Neutrophil (primary cell): ENCODE data around the gene ITIH1.

Experiments
- H3K27ac ChIP-seq: fragments of 200-600 bp; sonication (generic); 2 replicates; pipeline ENCODE4 v1.5.1; 2016; ENCODE audit warnings: mild to moderate bottlenecking, moderate library complexity
- H3K27me3 ChIP-seq: fragments of 200-600 bp; sonication (generic); 2 replicates; pipeline ENCODE4 v1.6.0; 2016; ENCODE audit warnings: mild to moderate bottlenecking
- H3K36me3 ChIP-seq: fragments of 200-600 bp; sonication (generic); 2 replicates; pipeline ENCODE4 v1.5.1; 2017
- H3K4me1 ChIP-seq, 2 experiments: fragments of 200-600 bp in 1 of 2; sonication (generic) in 1 of 2; 1 replicate in 1 of 2; 2 replicates in 1 of 2; pipeline versions ENCODE4 v1.5.1 to v1.6.1; 2013 to 2016; ENCODE audit warnings: low read depth in 1 of 2, low read length in 1 of 2, mild to moderate bottlenecking in 1 of 2, moderate library complexity in 1 of 2; ENCODE audit not compliant: control insufficient read depth in 1 of 2, insufficient read depth in 1 of 2
- H3K4me3 ChIP-seq, 2 experiments: fragments of 200-600 bp in 1 of 2; sonication (generic) in 1 of 2; 1 replicate in 1 of 2; 2 replicates in 1 of 2; pipeline ENCODE4 v1.5.1; 2013 to 2016; ENCODE audit warnings: low read depth in 1 of 2, low read length in 1 of 2, mild to moderate bottlenecking in 1 of 2, moderate library complexity in 1 of 2
- H3K9me3 ChIP-seq: fragments of 200-600 bp; sonication (generic); 2 replicates; pipeline ENCODE4 v1.5.1; 2016
- TF ChIP-seq, protein P1 (sequence below): fragments of 200-600 bp; sonication (generic); IDR thresholded peaks from 2 replicates; pipeline ENCODE4 v1.5.1; 2016; ENCODE audit warnings: antibody characterized with exemption

The ITIH1 gene

DNA sequence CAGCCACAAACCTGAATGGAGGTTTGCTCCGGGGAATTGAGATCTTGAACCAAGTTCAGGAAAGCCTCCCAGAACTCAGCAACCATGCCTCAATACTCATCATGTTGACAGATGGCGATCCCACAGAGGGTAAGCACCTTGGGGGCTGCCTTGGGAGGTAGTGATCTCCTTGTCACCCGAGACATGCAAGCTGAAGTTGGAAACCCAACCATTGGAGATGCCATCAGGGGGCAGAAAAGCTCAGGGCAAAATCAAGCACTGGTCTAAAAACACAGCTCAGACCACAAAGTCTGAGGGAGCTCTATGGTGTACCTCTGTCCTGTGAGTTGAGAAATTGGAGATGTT lies 5.8 kb downstream of the ITIH1 start:
- Histone ChIP-seq H3K4me1 (no peaks in the 10 kb centered on the region), H3K27me3 (no peaks in the 10 kb centered on the region), H3K36me3 (no peaks in the 10 kb centered on the region), H3K9me3 (no peaks in the 10 kb centered on the region), H3K27ac (no peak overlapping the region), H3K4me3 (no peak overlapping the region)
- TF ChIP-seq, protein P1, sequence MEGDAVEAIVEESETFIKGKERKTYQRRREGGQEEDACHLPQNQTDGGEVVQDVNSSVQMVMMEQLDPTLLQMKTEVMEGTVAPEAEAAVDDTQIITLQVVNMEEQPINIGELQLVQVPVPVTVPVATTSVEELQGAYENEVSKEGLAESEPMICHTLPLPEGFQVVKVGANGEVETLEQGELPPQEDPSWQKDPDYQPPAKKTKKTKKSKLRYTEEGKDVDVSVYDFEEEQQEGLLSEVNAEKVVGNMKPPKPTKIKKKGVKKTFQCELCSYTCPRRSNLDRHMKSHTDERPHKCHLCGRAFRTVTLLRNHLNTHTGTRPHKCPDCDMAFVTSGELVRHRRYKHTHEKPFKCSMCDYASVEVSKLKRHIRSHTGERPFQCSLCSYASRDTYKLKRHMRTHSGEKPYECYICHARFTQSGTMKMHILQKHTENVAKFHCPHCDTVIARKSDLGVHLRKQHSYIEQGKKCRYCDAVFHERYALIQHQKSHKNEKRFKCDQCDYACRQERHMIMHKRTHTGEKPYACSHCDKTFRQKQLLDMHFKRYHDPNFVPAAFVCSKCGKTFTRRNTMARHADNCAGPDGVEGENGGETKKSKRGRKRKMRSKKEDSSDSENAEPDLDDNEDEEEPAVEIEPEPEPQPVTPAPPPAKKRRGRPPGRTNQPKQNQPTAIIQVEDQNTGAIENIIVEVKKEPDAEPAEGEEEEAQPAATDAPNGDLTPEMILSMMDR: no peak

GRCh38 chr3:52784021-52784621 lies 6.7 kb downstream of the ITIH1 start:
- H3K9me3 ChIP-seq: no peaks in the 10 kb centered on the region
- H3K36me3 ChIP-seq: no peaks in the 10 kb centered on the region
- no peak overlapping the region for H3K4me3 ChIP-seq
- H3K27me3 ChIP-seq: no peaks in the 10 kb centered on the region
- no peaks in the 10 kb centered on the region for H3K4me1 ChIP-seq
- TF ChIP-seq, protein P1: no peak
- no peak overlapping the region for H3K27ac ChIP-seq

- Histone ChIP-seq H3K27me3 (no peaks in the 10 kb centered on the region), H3K27ac (no peak overlapping the region), H3K4me1 (no peaks in the 10 kb centered on the region), H3K36me3 (no peaks in the 10 kb centered on the region), H3K4me3 (no peak overlapping the region), H3K9me3 (no peaks in the 10 kb centered on the region)
- TF ChIP-seq, protein P1: no peak
Measured at GRCh38 chr3:52784931-52785590, 7.7 kb downstream of the ITIH1 start.

GRCh38 chr3:52786330-52787215 lies 9.2 kb downstream of the ITIH1 start:
- no peaks in the 10 kb centered on the region for H3K36me3 ChIP-seq
- no peaks in the 10 kb centered on the region for H3K9me3 ChIP-seq
- H3K4me1 ChIP-seq: no peaks in the 10 kb centered on the region
- H3K27ac ChIP-seq: no peak overlapping the region
- no peaks in the 10 kb centered on the region for H3K27me3 ChIP-seq
- TF ChIP-seq, protein P1: no peak
- no peak overlapping the region for H3K4me3 ChIP-seq

- no peaks in the 10 kb centered on the region for H3K36me3 ChIP-seq
- no peak overlapping the region for H3K4me3 ChIP-seq
- TF ChIP-seq, protein P1: no peak
- no peaks in the 10 kb centered on the region for H3K9me3 ChIP-seq
- H3K4me1 ChIP-seq: no peaks in the 10 kb centered on the region
- no peak overlapping the region for H3K27ac ChIP-seq
- no peaks in the 10 kb centered on the region for H3K27me3 ChIP-seq
Measured at GRCh38 chr3:52787246-52787645, 9.8 kb downstream of the ITIH1 start.
